Right lung (tissue), 10 donors: ENCODE measurements around the gene PKD2L2. TPM values are rescaled to one million over a fixed set of nuclear protein-coding genes. Genes with fewer than 3 reads are reported as not detected.
"Not testable (repeated sequence)": the region's sequence is repeated elsewhere in the genome, so short reads cannot be mapped to it uniquely, and the experiment has no call there.

Source experiments
- DNase-seq, 2 donors: peaks; one replicate each; pipeline ENCODE4 v3.0.0-alpha.2; 2013
- long read RNA-seq, 8 donors: transcript quantifications; one replicate each; lab custom pipeline, GENCODE V29; 2026
- polyA plus RNA-seq, 5 donors: library from polyadenylated mRNA; unstranded; fragments of 120-200 nt; gene quantifications; one replicate each; pipeline versions ENCODE4 v1.2.1 to v1.2.3, GENCODE V29; 2013; ENCODE audit warnings: inconsistent platforms in 1 of 5, low replicate concordance in 1 of 5; ENCODE audit not compliant: insufficient read length in 5 of 5, insufficient read depth in 1 of 5

Gene PKD2L2
- polyA plus RNA-seq = under 1 TPM; 0.28 to 0.51 (median 0.38) TPM
- long read RNA-seq, donor 1, partial matches to known transcripts = 6 of 6 reads
- long read RNA-seq, donor 1, other reads (novel, unspliced or antisense) = 0 of 6 reads
- long read RNA-seq, donor 2 = 0 reads
- long read RNA-seq, donor 3 = 0 reads
- long read RNA-seq, donor 4 = 0 reads
- long read RNA-seq, donor 5 = 0 reads
- long read RNA-seq, donor 6 = 0 reads
- long read RNA-seq, donor 7 = 0 reads
- long read RNA-seq, donor 8 = 0 reads

- peak; percentile 85 for DNase-seq
Observed at GRCh38 chr5:137888863-137889759, at the start of gene PKD2L2. PKD2L2 (plus strand) TSS chr5:137889457; CDS start chr5:137889492, 35 bp downstream.

DNA sequence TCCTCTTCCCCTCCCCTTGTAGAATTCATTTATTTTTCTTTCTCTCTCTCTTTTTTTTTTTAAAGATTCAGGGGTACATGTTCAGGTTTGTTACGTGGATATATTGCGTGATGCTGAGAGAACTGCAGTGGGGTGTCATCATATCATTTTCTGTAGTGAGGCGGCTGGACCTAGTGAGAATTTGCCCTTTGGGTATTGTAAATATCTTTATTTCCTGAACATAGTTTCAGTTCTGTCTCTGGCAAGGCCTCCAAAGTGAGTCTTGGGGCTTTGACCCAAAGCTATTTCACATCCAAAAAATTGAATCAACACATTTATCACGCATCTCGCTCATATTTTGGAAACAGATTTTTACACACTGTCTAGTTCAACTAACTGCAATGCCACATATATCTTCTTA, 47.0 kb upstream of the PKD2L2 start:
- DNase-seq = no peak

DNA sequence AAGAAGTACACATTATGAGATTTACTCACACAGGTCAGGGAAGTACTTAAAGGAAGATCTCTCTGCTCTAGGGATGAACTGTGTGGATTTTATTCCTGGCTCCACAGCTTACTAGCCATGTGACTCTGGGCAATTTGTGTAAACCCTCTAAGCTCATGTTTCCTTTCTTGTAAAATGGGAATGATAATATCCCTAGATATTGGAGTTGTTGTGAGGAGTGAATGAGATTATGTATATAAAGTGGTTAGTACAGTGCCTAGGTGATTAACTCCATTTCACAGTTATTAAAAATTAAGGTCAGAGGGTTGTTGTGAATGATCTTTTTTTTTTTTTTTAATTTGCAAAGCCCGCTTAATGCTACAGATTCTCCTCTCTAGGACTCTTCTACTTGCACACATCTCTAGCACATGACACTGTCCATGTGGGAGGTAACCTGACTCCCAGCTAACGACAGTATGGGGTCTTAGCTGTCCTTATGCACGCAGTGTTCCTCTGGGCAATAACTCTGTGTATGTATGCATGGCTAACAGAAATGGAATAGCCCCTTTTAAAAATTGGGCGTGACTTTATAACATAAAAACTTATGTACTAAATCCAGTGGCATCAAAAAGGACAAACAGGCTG, 45.5 kb upstream of the PKD2L2 start:
- DNase-seq = no peak

DNA sequence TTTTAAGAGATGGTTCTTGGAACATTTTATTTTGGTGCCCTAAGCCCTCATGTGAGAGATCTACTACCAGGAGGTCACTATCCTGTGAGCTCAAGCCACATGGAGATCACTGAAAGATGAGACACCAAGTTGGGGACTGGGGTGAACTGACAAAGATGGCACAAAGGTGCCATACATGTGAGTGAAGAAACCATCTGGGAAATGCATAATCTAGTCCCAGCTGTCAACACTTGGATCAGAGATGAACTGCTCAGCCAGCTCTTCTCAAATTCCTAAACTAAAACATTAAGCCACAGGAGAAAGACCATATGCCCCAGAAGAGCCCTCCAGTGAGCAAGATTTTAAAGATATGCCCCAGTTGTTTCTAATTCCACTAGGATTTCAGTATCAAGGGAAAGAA, 43.8 kb upstream of the PKD2L2 start:
- DNase-seq = no peak

- no peak for DNase-seq
Observed at GRCh38 chr5:137847687-137848086, 41.6 kb upstream of the PKD2L2 start.

DNA sequence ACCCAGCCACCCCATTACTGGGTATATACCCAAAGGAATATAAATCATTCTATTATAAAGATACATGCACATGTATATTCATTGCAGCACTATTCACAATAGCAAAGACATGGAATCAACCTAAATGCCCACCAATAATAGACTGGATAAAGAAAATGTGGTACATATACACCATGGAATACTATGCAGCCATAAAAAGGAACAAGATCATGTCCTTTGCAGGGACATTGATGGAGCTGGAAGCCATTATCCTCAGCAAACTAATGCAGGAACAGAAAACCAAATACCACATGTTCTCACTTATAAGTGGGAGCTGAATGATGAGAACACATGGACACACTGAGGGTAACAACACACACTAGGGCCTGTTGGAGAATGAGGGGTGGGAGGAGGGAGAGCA, 36.1 kb upstream of the PKD2L2 start:
- not testable (repeated sequence) for DNase-seq

- no peak for DNase-seq
Observed at GRCh38 chr5:137856201-137856600, 33.1 kb upstream of the PKD2L2 start.

DNA sequence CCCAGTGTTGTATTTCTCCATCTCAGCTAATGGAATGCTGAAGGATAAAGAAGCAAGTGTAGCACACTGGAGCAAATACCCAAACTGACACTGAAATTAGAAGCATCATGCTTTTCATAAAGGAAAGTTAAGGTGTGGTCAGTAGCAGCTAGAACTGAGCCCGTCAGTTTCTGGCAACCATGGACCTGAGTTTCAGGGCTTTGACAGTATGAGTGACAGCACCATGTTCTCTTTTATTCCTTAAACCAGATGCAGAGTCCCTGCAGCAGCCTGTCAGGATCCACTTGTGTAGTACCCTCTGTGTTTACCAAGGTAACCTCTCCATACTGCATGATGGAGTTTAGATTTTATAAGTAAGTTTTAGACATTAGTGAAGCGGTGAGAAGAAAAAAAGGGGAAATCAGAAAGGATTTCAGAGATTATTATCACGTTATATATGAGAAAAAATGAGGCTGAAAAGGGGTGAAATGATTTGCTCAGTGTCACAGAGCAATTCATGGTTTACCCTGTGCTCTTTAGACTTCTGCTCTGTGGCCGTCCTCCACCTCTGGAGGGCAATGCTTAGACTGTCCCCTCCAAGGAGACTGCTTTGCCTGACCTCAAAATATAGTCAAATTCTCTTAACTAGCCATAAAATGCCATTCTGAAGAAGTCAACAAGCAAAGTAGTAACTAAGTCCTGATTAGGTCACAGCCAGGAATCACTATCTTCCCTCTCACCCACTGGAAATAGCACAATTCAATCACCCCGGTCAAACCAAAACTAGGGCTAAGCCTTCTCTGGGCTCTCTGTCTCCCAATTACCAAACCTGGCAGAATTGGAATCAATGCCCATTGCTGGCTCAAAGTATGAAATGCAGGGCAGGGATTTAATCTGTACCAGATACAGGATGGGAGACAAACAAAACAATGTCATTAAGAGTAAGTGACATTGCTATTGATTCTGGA, 32.1 kb upstream of the PKD2L2 start:
- no peak for DNase-seq

DNA sequence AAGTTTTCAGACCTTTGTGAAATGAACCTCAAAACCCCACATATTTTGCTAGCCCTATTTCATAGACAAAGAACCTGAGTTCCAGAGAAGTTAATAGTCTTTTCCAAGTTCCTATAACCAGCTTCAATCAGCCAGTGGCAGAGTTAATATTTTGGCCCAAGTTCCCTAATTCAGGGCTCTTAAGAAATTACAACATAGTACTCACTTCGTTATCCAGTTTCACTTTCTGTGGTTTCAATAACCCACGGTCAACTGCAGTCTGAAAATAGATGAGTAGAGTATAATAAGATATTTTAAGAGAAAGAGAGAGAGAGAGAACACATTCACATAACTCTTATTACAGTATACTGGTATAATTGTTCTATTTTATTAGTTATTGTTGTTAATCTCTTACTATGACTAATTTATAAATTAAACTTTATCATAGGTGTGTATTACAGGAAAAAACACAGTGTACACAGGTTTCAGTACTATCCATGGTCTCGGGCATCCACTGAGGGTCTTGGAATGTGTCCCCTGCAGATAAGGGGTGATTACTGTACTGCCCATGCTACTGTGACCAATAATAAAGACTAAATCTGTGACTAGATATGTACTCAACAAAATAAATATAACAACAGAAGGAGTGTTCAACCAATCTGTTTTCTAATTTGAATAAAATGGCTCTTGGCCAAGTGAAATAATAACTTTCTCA, 30.9 kb upstream of the PKD2L2 start:
- peak; percentile 17 to 26 for DNase-seq

DNA sequence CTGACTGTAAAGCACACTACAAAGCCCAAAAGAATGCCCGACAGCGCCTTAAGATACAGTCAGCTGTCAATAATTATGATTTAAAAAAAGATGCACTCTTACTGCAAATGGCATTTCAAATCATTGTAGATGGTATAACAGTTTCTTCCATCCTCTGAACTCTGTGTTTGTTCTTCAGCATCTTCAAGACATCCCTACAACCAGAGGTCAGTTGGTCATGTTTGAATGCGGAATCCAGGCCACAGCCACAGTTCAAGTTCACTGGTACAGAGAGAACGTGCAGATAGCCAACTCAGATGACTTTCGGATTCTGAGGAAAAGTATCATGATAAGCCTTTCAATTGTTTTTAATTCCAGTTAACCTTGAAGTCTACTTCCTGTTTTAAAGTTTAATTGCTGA, 30.3 kb upstream of the PKD2L2 start:
- no peak for DNase-seq

DNA sequence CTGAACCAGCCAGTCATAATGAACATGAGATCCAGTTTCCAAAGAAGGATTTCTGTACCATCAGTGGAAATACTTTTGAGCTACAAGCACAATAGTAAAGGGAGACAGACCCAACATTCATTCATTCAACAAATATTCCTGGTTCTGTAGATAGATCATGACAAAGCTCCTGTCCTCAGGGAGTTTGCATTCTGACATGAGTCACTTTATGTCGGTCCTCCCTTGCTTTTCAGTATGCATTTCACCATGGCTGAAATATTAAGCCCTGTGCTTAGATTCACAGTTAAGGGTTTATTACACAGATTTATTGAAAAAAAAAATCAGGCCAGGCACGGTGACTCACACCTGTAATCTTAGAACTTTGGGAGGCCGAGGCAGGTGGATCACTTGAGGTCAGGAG, 27.0 kb upstream of the PKD2L2 start:
- no peak for DNase-seq

DNA sequence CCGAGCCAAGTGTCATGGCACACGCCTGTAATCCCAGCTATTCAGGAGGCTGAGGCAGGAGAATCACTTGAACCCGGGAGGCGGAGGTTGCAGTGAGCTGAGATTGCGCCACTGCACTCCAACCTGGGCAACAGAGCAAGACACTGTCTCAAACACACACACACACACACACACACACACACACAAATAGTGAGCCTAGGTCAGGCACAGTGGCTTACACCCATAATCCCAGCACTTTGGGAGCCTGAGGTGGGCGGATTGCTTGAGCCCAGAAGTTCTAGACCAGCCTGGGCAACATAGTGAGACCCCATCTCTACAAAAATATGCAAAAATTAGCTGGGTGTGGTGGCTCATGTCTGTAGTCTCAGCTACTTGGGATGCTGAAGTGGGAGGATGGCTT, 25.6 kb upstream of the PKD2L2 start:
- DNase-seq = not testable (repeated sequence)

DNA sequence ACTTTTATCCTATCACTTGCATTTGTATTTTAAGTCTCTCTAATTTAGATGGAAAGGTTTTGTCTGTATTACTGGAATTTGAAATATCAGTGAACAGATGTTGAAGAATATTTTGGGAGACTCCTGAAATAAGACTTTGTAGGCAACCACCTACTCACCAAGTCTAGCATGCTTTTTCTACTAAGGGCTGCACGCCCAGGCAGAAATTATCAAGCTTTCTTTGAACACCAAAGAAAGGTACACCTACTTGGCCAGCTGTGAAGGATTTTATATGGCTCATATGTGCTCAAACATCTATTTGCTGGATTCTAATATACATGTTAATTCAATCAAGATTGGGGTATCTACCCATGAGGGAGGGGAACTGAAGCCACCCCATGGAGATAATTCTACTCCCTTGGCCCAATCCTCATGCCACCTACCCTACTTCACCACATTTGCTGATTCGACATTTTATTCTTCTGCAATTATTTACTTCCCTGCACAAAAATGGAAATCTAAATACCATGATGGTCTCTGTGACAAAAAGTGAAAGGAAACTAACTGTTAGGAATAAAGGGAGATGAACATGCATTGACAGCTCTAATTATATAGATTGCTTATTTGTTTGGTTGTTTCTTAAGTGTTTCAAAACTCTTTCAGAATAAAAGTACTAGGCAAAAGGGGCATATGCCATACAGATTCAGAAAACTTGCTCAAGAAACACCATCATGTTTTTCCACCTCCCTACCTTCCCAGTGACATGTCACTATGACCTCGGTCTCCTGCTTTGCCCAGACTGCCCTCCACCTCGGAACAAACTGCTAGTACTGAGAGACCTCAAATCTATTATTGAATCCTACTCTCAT, 22.5 kb upstream of the PKD2L2 start:
- no peak for DNase-seq

DNA sequence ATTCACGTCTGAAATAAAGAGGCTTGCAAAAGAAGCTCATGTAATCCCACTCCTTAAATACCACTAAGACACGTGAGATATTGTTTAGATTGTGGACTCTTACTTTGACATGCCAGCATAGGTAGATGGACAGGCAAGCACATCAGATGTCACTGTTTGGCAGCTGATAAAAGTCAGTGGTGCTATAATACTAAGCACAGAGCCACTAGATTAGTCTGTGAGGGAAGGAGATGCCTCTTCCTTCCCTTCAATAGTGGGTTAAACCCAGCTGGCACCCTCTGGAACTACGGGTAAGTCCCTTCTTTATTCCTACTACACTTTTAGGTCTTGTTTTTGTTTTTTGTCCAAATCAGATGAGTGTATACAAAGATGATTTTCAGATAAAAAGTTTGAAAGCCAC, 21.6 kb upstream of the PKD2L2 start, which contains the start of gene MYOT:
MYOT (plus strand) TSS at position 197 of the 400 bp plus-strand sequence. CDS start 2,792 bp downstream, outside the sequence.
- no peak for DNase-seq

GRCh38 chr5:137870647-137871339, 18.5 kb upstream of the PKD2L2 start:
- no peak for DNase-seq

GRCh38 chr5:137871571-137871970, 17.7 kb upstream of the PKD2L2 start:
- no peak for DNase-seq

- no peak for DNase-seq
Observed at GRCh38 chr5:137872466-137872865, 16.8 kb upstream of the PKD2L2 start.

- no peak for DNase-seq
Observed at GRCh38 chr5:137876101-137876500, 13.2 kb upstream of the PKD2L2 start.

GRCh38 chr5:137880313-137880712, 8.9 kb upstream of the PKD2L2 start:
- DNase-seq = no peak
